ENCODE measurements around the gene IL19.
"Not testable (repeated sequence)": the region's sequence is repeated elsewhere in the genome, so short reads cannot be mapped to it uniquely, and the experiment has no call there.

IL19 gene

DNA sequence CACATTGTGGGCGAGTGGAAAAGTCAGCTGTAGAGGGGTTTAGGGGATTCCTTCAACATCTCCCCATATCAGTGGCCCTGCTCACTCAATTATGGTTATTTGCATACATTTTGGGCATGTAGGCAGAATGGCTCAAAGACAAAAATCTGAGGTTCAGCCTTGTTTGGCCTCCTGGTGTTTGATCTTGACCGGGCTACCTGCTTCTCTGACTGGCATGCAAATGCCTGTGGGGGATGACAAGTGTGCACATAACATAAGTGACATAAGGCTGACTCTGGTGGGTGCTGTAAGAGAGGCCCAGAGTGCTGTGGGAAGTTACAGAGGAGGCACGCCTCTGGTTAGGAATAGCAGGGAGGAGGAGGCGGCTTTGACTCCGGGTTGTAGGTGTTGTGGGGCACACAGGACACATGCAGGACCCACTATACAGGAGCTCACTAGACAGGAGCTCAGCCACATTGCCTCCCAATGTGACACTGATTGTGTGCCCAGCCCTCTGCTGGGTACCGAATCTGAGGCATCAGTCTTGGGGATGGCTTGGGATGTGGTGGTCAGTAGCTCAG is 29.4 kb upstream of the IL19 start:
- DNase-seq, result no peak

DNA sequence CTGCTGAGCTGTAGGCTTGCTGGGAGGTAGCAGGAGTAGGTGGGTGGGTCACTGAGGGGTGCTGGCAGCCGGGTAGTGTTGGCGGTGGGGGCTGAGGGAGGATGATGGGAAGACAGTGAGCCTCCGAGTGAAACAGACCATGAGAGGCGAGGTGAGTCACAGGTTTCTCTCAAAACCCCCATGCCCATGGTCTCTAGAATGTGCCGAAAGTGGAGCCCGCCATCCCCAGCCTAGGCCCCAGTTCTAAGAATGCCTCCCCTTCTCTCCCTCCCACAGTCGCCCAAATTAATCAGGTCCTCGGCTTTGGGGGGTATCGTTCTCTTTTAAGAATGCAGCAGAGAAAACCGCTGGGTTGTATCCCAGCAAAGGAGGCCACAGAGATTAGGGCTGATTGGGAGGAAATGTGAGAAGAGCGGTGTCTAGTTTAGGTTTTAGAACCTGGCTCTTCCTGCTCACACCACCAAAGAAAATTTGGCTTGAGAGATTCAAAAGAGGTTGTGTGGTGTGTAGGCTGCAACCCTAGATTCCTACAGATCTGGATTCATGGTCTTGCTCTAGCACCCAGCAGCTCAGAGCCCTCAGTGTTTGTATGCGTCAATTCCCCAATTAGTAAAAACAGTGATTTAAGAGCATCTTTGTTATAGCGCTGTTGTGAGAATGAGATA is 27.7 kb upstream of the IL19 start:
- DNase-seq, result no peak

DNA sequence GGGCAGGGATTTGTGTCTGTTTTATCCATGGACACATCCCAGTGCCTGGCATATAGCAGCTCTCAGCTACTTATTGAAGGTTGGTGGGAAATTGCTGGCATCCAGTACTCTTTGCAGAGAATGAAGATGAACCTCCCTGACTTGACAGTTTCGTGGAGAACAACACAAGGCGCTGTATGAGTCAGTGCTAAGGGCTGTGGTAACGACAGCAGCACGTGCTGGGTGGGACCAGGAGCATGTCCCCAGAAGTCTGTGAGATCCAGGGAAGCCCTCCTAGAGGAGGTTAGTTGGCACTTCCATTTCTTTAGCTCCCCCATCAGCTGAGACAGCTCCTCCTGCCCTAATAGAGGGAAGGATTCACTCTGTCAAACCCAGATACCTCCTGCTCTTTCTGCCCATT is 25.9 kb upstream of the IL19 start:
- no peak for DNase-seq

DNA sequence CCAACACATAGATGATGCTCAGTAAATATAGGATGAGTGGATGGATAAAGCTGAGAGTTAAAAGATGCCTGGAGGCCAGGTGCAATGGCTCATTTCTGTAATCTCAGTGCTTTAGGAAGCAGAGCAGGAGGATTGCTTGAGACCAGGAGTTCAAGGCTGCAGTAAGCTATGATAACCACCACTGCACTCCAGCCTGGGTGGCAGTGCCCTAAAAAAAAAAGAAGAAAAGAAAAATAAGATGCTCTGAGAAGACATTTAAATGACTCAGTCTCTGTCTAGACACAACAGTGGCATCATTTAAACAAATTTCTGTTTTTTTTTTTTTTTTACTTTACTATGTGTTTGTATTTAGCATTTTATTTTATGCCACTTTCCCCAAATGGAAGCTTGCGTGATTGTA is 25.3 kb upstream of the IL19 start:
- DNase-seq, result no peak

DNA sequence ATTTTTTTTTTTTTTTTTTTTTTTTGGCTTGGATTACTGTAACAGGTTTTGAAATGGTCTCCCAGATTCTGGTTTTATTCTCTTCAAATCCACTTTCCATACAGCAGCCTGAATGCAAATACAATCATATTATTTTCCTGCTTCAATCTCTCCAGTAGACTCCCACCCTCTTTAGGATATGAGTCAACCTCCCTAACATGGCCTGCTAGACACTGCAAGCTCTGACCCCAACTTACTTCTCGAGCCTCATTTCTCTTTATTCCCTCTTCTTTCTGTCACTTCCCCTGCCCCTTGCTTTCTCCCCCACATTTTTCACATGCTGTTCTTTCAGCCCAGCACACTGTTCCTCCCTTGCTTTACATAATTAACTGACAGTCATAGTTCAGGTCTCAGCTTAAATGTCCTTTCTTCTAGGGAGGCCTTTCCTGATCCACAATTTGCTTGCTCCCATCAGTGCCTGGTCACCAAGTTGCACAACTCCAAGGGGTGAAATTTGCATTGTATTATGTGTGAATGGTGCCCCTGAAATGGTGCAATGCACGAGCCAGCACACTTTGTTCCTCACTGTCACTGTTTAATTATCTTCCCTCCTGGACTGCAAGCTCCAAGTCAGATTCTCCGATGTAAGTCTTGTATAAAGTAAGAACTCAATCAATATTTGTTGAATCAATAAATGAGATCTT is 22.1 kb upstream of the IL19 start:
- DNase-seq, result no peak

DNA sequence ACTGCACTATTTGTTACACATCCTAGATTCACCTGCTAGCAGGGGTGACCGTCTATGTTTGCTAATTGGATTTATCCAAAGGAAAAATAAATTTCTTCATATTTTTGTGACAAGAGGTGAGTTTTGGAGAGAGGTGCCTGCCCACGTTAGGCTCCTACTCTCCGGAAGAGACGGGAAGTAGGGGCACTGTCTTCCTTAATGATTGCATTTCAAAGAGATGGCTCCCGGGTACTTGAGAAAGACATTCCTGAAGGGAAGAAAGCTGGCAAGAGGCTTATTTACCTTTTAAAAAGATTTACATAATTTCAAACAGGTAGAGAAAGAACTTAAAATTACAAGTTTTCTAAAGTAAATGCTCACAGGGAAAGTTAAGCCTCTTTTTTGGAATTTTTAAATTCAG is 18.7 kb upstream of the IL19 start:
- no peak for DNase-seq

DNA sequence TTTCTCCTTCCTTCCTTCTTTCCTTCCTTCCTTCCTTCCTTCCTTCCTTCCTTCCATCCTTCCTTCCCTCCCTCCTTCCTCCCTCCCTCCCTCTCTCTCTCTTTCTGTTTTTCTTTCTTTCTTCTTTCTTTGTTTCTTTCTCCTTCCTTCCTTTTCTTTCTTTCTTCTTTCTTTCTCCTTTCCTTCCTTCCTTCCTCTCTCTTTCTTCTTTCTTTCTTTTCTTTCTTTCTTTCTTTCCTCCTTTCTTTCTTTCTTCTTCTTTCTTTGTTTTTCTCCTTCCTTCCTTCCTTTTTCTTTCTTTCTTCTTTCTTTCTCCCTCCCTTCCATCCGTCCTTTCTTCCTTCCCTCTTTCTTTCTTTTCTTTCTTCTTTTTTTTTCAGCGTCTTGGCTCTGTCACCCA is 18.1 kb upstream of the IL19 start:
- DNase-seq, result no peak

DNA sequence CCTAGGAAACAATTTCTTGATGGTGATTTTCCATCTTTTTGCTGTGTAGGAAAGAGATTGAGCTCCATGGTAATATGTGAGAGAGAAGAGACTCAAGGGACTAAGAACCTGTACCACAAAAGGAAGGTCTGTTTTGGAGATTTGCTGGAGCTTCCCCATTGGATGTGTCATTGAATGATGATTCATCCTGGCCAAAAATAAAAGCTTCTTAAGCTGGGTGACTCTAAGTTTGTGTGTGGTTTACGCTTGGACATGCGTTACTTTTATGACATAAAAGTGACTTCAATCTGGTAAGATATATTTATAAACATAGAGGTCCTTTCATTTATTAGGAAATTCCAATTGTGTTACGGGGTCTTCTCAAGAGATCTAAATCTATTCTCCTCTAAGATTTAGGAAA is 17.4 kb upstream of the IL19 start:
- no peak for DNase-seq

DNA sequence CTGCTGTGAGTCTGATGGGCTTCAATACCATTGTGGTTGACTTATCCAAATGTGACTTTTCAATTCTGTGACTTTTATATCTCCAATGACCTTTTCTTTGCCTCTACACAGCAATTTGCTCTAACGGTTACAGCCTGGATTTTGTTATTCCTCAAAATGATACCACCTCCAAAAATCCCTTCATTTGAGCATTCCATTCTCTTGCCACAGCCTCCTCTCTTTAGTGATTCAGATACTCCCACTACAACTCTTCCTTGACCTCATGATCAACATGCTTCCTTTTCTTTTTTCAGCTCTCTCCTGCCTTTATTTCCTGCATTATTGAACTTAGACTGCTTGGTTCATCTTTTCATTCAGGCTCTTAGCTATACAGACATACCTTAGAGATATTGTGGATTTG is 16.6 kb upstream of the IL19 start:
- DNase-seq, result no peak

DNA sequence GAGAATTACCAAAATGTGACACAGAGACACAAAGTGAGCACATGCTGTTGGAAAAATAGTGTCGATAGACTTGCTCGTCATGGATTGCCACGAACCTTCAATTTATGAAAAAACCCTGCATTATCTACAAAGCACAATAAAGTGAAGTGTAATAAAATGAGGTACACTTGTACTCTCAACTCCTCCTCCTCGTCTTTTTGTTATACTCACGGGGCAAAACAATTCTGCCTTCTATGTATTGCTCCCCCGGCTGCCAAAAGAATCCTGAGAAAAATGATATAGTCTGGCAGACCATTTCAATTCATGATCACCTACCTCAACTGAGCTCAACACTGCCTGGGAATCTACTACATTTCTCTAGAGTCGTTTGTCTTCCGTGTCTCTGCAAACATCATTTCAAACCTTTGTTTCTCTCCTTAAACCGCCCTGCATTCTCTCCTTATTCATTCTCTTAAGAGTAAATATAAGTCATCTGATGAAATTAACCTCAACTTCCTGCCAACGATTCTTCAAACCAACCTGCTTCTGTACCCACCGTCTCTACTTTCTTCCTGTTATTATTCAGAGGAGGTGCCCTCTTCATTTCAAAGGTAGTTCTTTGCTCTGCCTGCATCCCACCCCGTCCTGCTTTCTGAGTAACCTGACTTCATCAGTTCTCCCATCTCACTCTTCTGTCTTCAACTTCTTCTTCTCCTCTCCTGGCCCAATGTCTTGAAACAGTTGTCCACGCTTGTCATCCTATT is 12.9 kb upstream of the IL19 start:
- no peak for DNase-seq

DNA sequence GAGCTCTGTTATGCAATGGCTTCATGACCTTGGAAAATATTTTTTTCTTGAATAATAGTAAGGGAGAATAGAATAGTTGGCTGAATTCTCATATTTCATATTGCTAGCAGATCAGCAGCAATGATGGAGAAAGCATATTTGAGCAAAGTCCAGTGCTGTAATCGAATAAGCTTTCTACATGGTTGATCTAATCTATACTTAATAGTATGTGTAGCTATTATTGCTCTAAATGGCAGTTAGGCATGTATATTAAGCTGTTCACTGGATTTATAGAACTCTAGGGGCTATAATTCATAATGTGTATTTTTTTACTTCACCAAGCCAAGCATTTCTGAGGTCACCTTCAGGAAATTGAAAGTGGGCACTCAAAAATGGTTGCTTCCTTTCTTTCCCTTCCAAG is 10.0 kb upstream of the IL19 start:
- no peak for DNase-seq

DNA sequence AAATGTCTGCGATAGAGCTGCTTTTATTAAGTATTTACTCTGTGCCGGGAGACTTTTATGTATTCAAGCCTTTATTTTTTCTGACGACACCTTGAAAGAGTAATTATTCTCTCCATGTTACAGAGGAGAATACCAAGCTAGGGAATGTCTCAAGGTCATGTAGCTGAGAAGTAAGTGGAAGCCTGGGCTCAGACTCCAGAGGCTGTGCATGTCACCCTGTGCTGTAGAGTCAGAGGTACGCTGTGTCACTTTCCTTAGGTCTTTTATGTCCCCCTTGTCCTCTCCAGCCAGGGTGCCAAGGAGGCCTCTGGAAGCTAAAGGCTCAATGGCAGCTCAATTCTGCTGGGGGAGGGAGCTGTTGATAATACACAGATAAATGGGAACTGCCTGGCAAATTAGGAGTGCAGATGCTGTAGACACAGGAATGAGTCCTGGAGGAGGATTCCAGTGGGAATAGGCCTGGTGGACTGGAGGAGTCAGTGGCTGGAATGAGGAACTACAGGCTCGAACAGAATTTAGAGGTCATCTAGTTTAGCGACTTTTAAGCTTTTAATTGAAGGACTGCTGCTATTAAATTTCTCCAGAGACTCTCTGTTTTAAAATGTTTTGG is 9.3 kb upstream of the IL19 start:
- no peak for DNase-seq

DNA sequence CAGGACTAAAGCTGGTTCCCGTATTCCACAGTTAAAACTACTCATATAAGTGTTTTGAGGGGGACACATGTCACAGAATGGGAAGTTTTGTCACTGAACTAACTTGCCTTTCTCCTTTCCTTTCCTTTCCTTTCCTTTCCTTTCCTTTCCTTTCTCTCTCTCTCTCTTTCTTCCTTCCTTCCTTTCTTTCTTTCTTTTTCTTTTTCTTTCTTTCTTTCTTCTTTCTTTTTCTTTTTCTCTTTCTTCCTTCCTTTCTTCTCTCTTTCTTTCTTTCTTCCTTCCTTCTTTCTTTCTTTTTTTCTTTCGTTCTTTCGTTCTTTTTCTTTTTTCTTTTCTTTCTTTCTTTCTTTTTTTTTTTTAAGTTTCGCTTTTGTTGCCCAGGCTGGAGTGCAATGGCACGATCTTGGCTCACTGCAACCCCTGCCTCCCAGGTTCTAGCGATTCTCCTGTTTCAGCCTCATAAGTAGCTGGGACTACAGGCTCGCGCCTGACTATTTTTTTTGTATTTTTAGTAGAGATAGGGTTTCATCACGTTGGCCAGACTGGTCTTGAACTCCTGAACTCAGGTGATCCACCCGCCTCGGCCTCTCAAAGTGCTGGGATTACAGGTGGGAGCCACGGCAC is 7.7 kb upstream of the IL19 start:
- not testable (repeated sequence) for DNase-seq

DNA sequence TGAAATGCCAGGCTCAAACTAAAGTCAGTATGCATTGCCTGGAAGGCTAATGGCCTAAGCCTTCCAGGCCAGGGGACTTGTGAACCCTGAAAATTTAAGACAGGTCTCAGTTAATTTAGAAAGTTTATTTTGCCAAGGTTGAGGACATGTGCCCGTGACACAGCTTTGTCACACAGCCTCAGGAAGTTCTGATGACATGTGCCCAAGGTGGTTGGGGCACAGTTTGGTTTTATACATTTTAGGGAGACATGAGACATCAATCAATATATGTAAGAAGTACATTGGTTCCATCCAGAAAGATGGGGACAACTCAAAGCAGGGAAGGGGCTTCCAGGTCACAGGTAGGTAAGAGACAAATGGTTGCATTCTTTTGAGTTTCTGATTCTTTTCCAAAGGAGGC is 4.8 kb upstream of the IL19 start:
- DNase-seq, result not testable (repeated sequence)

DNA sequence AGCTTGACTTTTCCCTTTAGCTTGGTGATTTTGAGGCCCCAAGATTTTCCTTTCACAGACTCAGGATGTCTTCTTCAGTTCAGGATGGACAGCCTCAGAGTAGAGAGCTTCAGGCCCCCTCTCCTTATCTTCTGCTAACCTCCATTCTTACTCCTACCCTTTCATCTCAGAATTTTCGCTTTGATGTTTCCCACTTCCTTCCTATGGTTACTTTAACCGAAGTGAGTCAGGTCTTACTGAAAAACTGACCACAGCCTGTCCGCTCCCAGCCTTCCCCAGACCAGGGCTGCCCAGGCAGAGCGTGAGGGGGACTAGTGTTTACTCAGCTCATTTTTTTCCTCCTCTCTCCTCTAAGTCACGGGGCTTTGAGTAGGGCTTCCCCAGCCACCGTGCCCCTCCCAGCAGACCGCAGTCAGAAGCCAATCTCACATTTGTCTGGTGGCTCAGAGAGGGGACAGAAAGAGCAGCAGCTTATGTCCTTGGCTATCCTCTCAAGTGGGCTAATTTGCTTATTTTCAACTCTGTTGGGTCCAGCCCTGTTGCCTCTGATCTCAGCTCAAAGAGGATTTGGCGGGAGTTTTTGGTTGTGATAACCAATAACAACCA is 4.2 kb upstream of the IL19 start:
- DNase-seq, result peak; percentile 76

DNA sequence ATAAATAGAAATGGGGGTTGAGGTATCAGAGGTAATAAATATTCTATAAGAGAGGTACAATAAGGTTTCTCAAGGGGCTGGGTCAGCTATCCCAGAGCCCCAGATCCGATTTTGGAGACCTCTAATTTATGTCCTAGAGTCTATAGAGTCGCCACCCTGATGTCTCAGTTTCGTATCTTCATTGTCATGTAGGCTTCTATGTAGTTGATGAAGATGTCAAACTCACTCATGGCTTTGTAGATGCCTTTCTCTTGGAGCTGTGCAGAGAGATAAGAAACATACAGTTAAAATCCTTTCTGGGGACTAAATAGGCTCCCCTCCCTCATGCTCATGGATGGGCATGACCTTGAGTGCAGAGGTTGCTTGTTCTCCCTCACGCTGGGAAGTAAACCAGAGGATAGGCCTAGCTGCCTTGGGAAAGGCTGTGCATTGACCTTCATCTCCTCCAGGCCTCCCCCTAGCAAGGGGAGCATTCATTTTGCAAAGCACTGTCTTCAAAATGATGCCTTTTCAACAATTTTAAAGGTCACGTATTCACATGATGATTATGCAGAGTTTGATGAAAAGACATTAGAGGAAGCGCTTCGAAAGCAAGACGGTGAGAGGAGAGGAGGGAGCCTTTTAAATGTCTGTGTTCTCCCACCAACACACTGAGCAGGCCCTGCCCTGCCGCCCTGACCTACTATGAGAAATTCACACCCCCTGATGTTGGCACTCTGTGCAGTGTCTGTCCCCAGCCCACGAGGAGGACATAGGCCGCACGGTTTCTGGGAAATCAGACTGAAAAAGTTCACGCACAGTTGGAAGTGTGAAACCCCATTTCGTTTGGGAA is 1.9 kb upstream of the IL19 start:
- DNase-seq, result no peak

DNA sequence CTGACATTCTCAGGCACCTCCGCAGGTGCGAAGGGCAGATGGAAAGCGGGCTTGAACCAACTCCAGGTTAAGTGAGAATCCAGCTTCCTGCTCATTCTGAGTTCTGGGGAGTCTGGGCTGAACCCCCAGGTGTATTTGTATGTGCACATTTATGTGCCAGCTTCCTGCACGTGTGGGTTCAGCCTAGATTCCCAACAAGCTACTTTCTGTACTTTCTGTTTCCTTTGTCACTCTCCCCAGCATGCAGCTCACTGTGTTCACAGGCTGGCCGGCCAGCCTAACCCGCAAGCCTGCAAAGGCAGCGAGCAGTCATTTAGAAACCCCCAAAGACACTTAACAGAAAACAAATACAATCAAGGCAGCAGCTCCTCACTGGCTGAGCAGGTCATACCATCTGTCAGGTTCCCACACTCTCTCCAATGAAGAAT is 1.3 kb upstream of the IL19 start:
- DNase-seq, result peak; percentile 37

DNA sequence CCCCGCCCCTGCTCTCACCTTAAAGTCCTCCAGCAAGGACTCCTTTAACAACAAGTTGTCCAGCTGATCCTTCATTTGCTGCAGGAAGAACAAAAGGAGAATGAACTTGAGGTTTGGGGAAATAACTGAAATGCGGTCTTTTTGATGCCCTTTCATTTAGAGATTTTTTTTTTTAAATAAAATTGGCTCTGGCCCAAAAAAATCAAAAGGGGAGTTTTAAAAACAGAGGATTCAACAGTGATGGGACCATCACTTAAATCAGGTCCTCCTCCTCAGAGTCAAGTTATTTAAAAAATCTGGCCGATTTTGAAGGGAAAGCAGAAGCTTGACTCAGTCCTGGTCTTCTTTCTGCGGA is 742 bp downstream of the IL19 start:
- no peak for DNase-seq

DNA sequence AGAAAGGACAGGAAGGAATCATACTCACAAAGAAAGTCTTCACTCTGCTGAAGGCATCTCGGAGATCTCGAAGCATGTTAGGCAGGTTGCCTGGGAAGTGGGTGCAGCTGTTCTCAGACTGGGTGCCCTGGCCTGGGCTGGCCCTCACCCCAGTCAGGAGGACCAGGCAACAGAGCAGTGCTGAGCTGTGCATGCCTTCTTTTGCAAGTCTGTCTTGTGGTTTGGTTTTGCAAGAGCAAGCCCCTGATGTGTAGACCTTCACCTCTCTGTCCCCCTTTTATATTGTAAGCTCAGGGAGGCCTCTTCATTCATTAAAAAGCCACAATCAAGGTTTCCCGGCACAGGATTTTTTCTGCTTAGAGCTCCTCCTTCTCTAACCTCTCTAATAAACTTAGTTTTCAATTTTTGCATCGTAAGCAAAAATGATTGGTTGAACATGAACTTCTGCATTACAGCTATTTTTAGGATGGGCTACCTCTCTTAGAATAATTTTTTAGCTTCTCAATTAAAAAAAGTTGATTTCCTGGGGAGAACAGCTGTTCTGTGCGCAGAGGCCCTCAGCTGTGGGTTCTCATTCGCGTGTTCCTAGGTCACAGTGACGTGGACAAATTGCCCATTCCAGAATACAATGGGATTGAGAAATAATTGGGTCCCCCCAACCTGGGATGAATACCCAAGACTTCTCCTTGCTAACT is 1.8 kb downstream of the IL19 start, which contains the start of gene IL10:
Gene IL10 (minus strand): TSS at position 252 of the 695 bp plus-strand sequence. CDS start 59 bp downstream, at position 193.
- peak; percentile 25 for DNase-seq

DNA sequence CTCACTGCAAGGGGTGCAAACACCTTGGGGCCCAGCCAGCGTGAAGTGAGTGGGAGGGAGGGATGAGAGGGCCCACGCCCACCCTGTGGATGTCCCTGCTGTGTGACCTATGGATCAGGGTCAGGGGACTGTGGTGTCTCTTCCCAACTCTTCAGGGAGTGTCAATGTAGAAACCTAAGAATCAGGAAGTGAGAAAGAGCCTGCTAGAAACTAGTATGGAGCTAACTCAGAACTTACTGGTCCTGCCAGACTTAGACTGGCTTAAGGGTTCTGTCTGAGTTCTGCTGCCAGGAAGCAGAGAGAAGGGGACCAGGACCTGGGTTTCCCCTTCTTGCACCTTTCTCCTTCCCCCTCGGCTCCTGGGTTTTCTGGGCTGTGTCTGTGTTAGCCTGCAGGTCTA is 3.5 kb downstream of the IL19 start:
- DNase-seq, result no peak

DNA sequence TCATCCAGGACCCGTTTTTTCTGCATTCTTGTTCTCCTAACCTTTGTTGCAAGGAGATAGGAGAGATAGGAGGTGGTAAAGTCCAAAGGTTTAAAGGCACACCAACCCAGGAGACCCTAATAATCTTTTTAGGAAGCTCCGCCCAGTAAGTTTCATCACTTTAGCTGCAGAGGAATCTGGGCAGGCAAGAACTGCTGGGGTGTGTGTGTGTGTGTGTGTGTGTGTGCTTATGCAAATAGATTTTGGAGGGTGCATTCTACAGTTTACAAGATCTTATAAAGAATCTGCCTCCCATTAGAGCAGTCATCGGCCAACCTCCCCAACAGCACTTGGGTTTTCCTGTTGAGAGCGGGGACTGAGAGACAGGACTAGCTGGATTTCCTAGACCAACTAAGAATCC is 5.7 kb downstream of the IL19 start:
- DNase-seq, result no peak

Measured in CD4-positive, alpha-beta T cell treated with Interleukin-15 for 1 hour (primary cell).